ENCODE measurements around the gene ITGA7.

DNA sequence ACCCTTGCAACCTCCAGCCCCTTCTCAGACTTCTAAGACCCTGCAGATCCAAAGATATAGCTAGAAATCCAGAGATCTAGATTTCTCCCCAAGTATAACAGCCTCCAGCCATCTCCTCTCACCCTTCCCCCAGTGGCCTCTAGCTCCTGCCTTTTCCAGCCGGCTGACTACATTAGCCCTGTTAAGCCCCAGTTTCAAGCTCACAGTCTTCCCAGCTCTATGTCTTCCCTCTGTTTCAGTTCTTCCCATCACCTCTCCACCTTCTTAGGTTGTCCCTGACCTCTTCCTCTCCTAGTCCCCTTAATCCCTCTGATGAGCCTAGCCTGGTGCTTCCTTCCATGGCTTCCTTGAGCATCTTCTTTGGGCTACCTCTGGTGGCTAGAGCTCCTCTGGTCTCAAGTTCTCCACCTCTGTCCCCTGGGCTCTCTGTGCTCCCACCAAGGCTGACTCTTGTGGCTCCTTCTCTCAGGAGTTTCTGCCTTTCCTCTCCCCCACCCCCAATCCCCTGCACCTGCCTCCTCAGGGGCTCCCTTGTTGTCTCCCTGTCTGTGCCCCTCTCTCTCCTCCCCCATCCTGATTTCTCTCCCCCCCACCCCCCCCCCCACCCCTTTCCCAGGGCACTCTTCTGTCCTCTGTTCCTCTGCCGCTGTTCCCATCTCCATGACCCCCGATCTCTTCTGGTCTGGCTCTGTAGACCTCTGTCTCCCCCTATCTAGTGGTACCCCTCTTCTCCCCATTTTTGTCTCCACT, 34.4 kb upstream of the ITGA7 start:
- TF ChIP-seq, protein P1, sequence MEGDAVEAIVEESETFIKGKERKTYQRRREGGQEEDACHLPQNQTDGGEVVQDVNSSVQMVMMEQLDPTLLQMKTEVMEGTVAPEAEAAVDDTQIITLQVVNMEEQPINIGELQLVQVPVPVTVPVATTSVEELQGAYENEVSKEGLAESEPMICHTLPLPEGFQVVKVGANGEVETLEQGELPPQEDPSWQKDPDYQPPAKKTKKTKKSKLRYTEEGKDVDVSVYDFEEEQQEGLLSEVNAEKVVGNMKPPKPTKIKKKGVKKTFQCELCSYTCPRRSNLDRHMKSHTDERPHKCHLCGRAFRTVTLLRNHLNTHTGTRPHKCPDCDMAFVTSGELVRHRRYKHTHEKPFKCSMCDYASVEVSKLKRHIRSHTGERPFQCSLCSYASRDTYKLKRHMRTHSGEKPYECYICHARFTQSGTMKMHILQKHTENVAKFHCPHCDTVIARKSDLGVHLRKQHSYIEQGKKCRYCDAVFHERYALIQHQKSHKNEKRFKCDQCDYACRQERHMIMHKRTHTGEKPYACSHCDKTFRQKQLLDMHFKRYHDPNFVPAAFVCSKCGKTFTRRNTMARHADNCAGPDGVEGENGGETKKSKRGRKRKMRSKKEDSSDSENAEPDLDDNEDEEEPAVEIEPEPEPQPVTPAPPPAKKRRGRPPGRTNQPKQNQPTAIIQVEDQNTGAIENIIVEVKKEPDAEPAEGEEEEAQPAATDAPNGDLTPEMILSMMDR (IDR thresholded peaks at IDR 0.05), result no peak
- TF ChIP-seq POLR2A (IDR thresholded peaks at IDR 0.05), result no peak
